HepG2 (cell line): ENCODE data around the gene CCBE1. TPM values are rescaled to one million over a fixed set of nuclear protein-coding genes. Genes with fewer than 3 reads are reported as not detected.
"Not testable (repeated sequence)": the region's sequence is repeated elsewhere in the genome, so short reads cannot be mapped to it uniquely, and the experiment has no call there.

Source experiments
- ATAC-seq: fragments of 200-7000 bp; cut with Tn5 transposase; 3 replicates; pipeline ENCODE4 v1.9.1; 2020; ENCODE audit warnings: mild to moderate bottlenecking, moderate library complexity
- BruUV-seq: library from RNA; stranded (reverse); fragments of 400-500 nt; replicated peaks from 2 replicates; lab custom pipeline; 2021; lab: Mats Ljungman, UMichigan
- CTCF ChIA-PET: fragments of 300-600 bp; formaldehyde crosslinking; extraction: SDS; loops from one replicate; lab custom pipeline; 2021; ENCODE audit warnings: low total read pairs, inconsistent platforms, low intra/inter-chr PET ratio; lab: Yijun Ruan, JAX
- POLR2A ChIA-PET: fragments of 350-600 bp; sonication (Branson Sonifier 250); formaldehyde crosslinking; loops from one replicate; lab custom pipeline; 2020; ENCODE audit warnings: antibody characterized with exemption, inconsistent platforms; lab: Yijun Ruan, JAX
- DNase-seq: peaks from one replicate; pipeline ENCODE4 v3.0.0-alpha.2; 2015; ENCODE audit warnings: low spot score
- FAIRE-seq: peaks from 3 replicates; lab custom pipeline; 2011; peaks lifted over from hg19 to GRCh38; lab: Jason Lieb, UNC
- H2AFZ ChIP-seq: one replicate; pipeline ENCODE4 v1.6.1; 2011; ENCODE audit warnings: low read length, inconsistent platforms
- H3K27ac ChIP-seq: fragments of 300-600 bp; 3 replicates; pipeline ENCODE4 v1.8.0; 2011; ENCODE audit warnings: mixed run types, mild to moderate bottlenecking, mixed read lengths, low read length, inconsistent platforms; ENCODE audit not compliant: insufficient read depth; ENCODE audit errors: extremely low read length
- H3K27me3 ChIP-seq, 2 experiments: fragments of 200-600 bp in 1 of 2; 2 replicates in 1 of 2; 3 replicates in 1 of 2; pipeline versions ENCODE4 v1.6.0 to v1.8.0; 2011; ENCODE audit warnings: low read length in 2 of 2, mild to moderate bottlenecking in 2 of 2, moderate library complexity in 2 of 2, inconsistent platforms in 1 of 2; ENCODE audit not compliant: insufficient read depth in 2 of 2, control insufficient read depth in 1 of 2
- H3K36me3 ChIP-seq, 2 experiments: fragments of 200-600 bp in 1 of 2; replicated peaks in 1 of 2; 2 replicates in 1 of 2; 3 replicates in 1 of 2; pipeline versions ENCODE4 v1.5.1 to v1.8.0; 2011; ENCODE audit warnings: low read length in 2 of 2, inconsistent platforms in 1 of 2; ENCODE audit not compliant: insufficient read depth in 2 of 2, control insufficient read depth in 1 of 2
- H3K4me1 ChIP-seq: 2 replicates; pipeline ENCODE4 v1.5.1; 2012; ENCODE audit warnings: low read length, inconsistent platforms; ENCODE audit not compliant: insufficient read depth
- H3K4me2 ChIP-seq: 2 replicates; pipeline ENCODE4 v1.6.0; 2011; ENCODE audit warnings: low read depth, low read length, inconsistent platforms
- H3K4me3 ChIP-seq, 3 experiments: fragments of 200-600 bp in 1 of 3; sonication (generic), shearing (Covaris generic) in 1 of 3; replicated peaks in 1 of 3; 2 replicates each; pipeline ENCODE4 v1.5.1; 2011 to 2016; ENCODE audit warnings: low read length in 3 of 3, inconsistent platforms in 2 of 3, low read depth in 2 of 3, mild to moderate bottlenecking in 2 of 3, control low read depth in 1 of 3, mixed read lengths in 1 of 3; ENCODE audit not compliant: insufficient read depth in 1 of 3
- H3K79me2 ChIP-seq: one replicate; pipeline ENCODE4 v1.6.1; 2011; ENCODE audit warnings: low read length, inconsistent platforms; ENCODE audit not compliant: insufficient read depth
- H3K9ac ChIP-seq: 2 replicates; pipeline ENCODE4 v1.6.0; 2011; ENCODE audit warnings: mild to moderate bottlenecking, low read depth, low read length, inconsistent platforms; ENCODE audit not compliant: insufficient read depth
- H3K9me3 ChIP-seq: 2 replicates; pipeline ENCODE4 v1.5.1; 2012; ENCODE audit warnings: mild to moderate bottlenecking, low read length
- H4K20me1 ChIP-seq: 2 replicates; pipeline ENCODE4 v1.6.0; 2011; ENCODE audit warnings: inconsistent platforms, mild to moderate bottlenecking, low read length, moderate library complexity; ENCODE audit not compliant: insufficient read depth
- MYC ChIP-seq: sonication (generic); formaldehyde crosslinking; IDR thresholded peaks from 2 replicates; pipeline ENCODE4 v1.9.0; 2021; ENCODE audit warnings: missing genetic modification reagents, borderline replicate concordance
- NFATC3 ChIP-seq: sonication (generic); formaldehyde crosslinking; IDR thresholded peaks from 2 replicates; pipeline ENCODE4 v1.5.1; 2020; ENCODE audit warnings: mild to moderate bottlenecking, missing genetic modification reagents
- PHF20 ChIP-seq: sonication (generic); formaldehyde crosslinking; IDR thresholded peaks from 2 replicates; pipeline ENCODE4 v1.5.0; 2020; ENCODE audit warnings: mild to moderate bottlenecking, missing genetic modification reagents
- REXO4 ChIP-seq: sonication (generic); formaldehyde crosslinking; IDR thresholded peaks from 2 replicates; pipeline ENCODE4 v1.8.0; 2022; ENCODE audit warnings: missing genetic modification reagents, mild to moderate bottlenecking, borderline replicate concordance
- ZC3H4 ChIP-seq: sonication (generic); formaldehyde crosslinking; IDR thresholded peaks from 2 replicates; pipeline ENCODE4 v1.4.0; 2020; ENCODE audit warnings: missing genetic modification reagents, borderline replicate concordance
- ZNF343 ChIP-seq: sonication (generic); formaldehyde crosslinking; IDR thresholded peaks from 2 replicates; pipeline ENCODE4 v1.4.0; 2020; ENCODE audit warnings: mild to moderate bottlenecking, missing genetic modification reagents
- ZNF557 ChIP-seq: sonication (generic); formaldehyde crosslinking; IDR thresholded peaks from 2 replicates; pipeline ENCODE4 v1.4.0; 2020; ENCODE audit warnings: missing genetic modification reagents
- WGBS: methylation state at CpG from one replicate; pipeline ENCODE4 v1.1.6; 2017; ENCODE audit warnings: low lambda C conversion rate; 5-methylcytosine and 5-hydroxymethylcytosine counted together
- in situ Hi-C: cut with HindIII; loops from 2 replicates; pipeline ENCODE4 v1.10.0; 2017; ENCODE audit warnings: low pct_unique_long_range_greater_than_20kb; ENCODE audit not compliant: extremely low pct_ligation_motif_present
- intact Hi-C: fragments of 100-400 bp; cut with micrococcal nuclease; formaldehyde crosslinking; loops from one replicate; pipeline ENCODE4 v1.10.0; 2022; ENCODE audit not compliant: unreplicated experiment
- polyA plus RNA-seq, 8 experiments: library from polyadenylated mRNA; depleted of rRNA in 3 of 8; stranded (reverse) in 7 of 8; unstranded in 1 of 8; fragments of >200 nt; fragmentation: Illumina TruSeq in 4 of 8; extraction: Trizol in 4 of 8; gene quantifications; 2 replicates each; pipeline versions ENCODE4 v1.2.1 to v1.2.3, GENCODE V29; 2011 to 2016; ENCODE audit warnings: low read depth in 4 of 8, missing spikeins in 1 of 8, mixed read lengths in 1 of 8; ENCODE audit not compliant: insufficient read depth in 1 of 8
- total RNA-seq, 5 experiments: library from RNA; depleted of rRNA; stranded (reverse); fragments of >200 nt; fragmentation: Illumina TruSeq; extraction: Trizol; gene quantifications; 2 replicates each; pipeline ENCODE4 v1.2.3, GENCODE V29; 2016; ENCODE audit warnings: low read depth in 1 of 5
- TF ChIP-seq, protein P1 (sequence below): sonication (generic); formaldehyde crosslinking; IDR thresholded peaks from 2 replicates; pipeline ENCODE4 v1.4.0; 2020; ENCODE audit warnings: mild to moderate bottlenecking, missing genetic modification reagents, borderline replicate concordance

CCBE1 gene
- total and polyA plus RNA-seq, 2 of the 13 experiments (the other 11 are each of a cell fraction or from before 2014, with no cell fraction given): not detected

GRCh38 chr18:59737776-59738300 lies 40.6 kb upstream of the CCBE1 start (continued):
- TF ChIP-seq, protein P1, sequence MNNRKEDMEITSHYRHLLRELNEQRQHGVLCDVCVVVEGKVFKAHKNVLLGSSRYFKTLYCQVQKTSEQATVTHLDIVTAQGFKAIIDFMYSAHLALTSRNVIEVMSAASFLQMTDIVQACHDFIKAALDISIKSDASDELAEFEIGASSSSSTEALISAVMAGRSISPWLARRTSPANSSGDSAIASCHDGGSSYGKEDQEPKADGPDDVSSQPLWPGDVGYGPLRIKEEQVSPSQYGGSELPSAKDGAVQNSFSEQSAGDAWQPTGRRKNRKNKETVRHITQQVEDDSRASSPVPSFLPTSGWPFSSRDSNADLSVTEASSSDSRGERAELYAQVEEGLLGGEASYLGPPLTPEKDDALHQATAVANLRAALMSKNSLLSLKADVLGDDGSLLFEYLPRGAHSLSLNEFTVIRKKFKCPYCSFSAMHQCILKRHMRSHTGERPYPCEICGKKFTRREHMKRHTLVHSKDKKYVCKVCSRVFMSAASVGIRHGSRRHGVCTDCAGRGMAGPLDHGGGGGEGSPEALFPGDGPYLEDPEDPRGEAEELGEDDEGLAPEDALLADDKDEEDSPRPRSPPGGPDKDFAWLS (CRISPR knock-in tag): no peak
- TF ChIP-seq ZNF343 (CRISPR knock-in tag): no peak
- no peak for TF ChIP-seq REXO4 (CRISPR knock-in tag)
- TF ChIP-seq ZNF557 (CRISPR knock-in tag): no peak
- no peak for TF ChIP-seq NFATC3 (CRISPR knock-in tag)
- TF ChIP-seq PHF20 (CRISPR knock-in tag): no peak
- TF ChIP-seq MYC: no peak
- TF ChIP-seq ZC3H4 (CRISPR knock-in tag): no peak

GRCh38 chr18:59737335-59737734 lies 40.1 kb upstream of the CCBE1 start:
- H3K4me3 ChIP-seq, H3K4me2 ChIP-seq, ATAC-seq, H2AFZ ChIP-seq, BruUV-seq, H4K20me1 ChIP-seq, DNase-seq, POLR2A ChIA-PET, H3K36me3 ChIP-seq, H3K9ac ChIP-seq, intact Hi-C loops, H3K9me3 ChIP-seq, H3K79me2 ChIP-seq, FAIRE-seq, H3K27ac ChIP-seq, in situ Hi-C loops, H3K27me3 ChIP-seq, H3K4me1 ChIP-seq, CTCF ChIA-PET: not testable (repeated sequence)
- 17% methylated on average over 7 of the region's 7 CpGs for WGBS
